Pancreas (tissue), 10 donors: Measurements from ENCODE around the gene IGF2. TPM values are rescaled to one million over a fixed set of nuclear protein-coding genes. Genes with fewer than 3 reads are reported as not detected.

Experiments used
- ATAC-seq, 4 donors: fragments of 200-7000 bp; cut with Tn5 transposase; one replicate each; pipeline versions ENCODE4 v1.8.0 to v1.9.1; 2020; ENCODE audit warnings: mild to moderate bottlenecking in 4 of 4, moderate library complexity in 4 of 4
- DNase-seq, 6 donors: peaks; one replicate each; pipeline ENCODE4 v3.0.0-alpha.2; 2020
- FAIRE-seq: peaks from 2 replicates; lab custom pipeline; 2012; peaks lifted over from hg19 to GRCh38; lab: Jason Lieb, UNC
- H3K27ac ChIP-seq, 4 donors: fragments of 200-600 bp; sonication (generic); 1 replicate in 3 of 4; 2 replicates in 1 of 4; pipeline versions ENCODE4 v1.5.0 to v1.8.0; 2020
- H3K27me3 ChIP-seq, 4 donors: fragments of 200-600 bp; one replicate each; pipeline ENCODE4 v1.8.0; 2021
- H3K36me3 ChIP-seq, 3 donors: fragments of 200-600 bp; sonication (generic) in 1 of 3; one replicate each; pipeline versions ENCODE4 v1.5.0 to v1.8.0; 2020 to 2021
- H3K4me1 ChIP-seq, 3 donors: fragments of 200-600 bp; one replicate each; pipeline ENCODE4 v1.8.0; 2021
- H3K4me3 ChIP-seq, 4 donors: fragments of 200-600 bp; sonication (generic) in 2 of 4; one replicate each; pipeline versions ENCODE4 v1.5.0 to v1.8.0; 2020 to 2021
- H3K9me3 ChIP-seq, 4 donors: fragments of 200-600 bp; one replicate each; pipeline ENCODE4 v1.8.0; 2021
- CTCF ChIP-seq, 4 donors: fragments of 200-600 bp; sonication (generic) in 3 of 4; IDR thresholded peaks; one replicate each; pipeline versions ENCODE4 v1.5.0 to v1.8.0; 2021; ENCODE audit warnings: antibody characterized with exemption in 4 of 4
- WGBS, 2 donors: extraction: QIAGEN DNeasy Blood & Tissue Kit; methylation state at CpG; one replicate each; pipeline ENCODE4 v1.1.7; 2013; 5-methylcytosine and 5-hydroxymethylcytosine counted together
- intact Hi-C, 3 donors: fragments of 100-400 bp; cut with DNase I; formaldehyde crosslinking; loops; one replicate each; pipeline versions ENCODE4 v1.11.1 to v1.14.2; 2022
- polyA plus RNA-seq, 2 donors: library from polyadenylated mRNA; stranded (reverse); fragments of 200-250 nt; gene quantifications; one replicate each; pipeline ENCODE4 v1.2.3, GENCODE V29; 2013
- total RNA-seq, 6 donors: library from RNA; stranded (reverse); fragmentation: NEBNext Ultra II Directional in 4 of 6; extraction: Animal tissue kit (Norgen Biotek cat#: 25700) in 4 of 6; gene quantifications; one replicate each; pipeline versions ENCODE4 v1.2.1 to v1.2.4, GENCODE V29; 2021 to 2023
- donor health status: healthy with polysubstance abuse.
- donor health status: DM: no; HTN: no; CAD: no; lungs with moderate emphysema.
- donor health status: DM: no; HTN: no; CAD: no.
- donor health status: control.
- donor health status: control.
- donor health status: Bipolar disorder and iron deficiency.
- donor health status: DM: yes; HTN: yes; CAD: no.
- donor health status: DM: no; HTN: no; CAD: no.
- donor health status: DM: no; HTN: no; CAD: no.
- donor health status: DM: yes; HTN: yes; CAD: no.

The IGF2 gene
- total and polyA plus RNA-seq, 8 donors = 6.0 to 99.9 (median 21.5) TPM

GRCh38 chr11:2102132-2102882 lies 36.9 kb downstream of the IGF2 start:
- Histone ChIP-seq H3K4me3 (no peak overlapping the region), H3K9me3 (no peaks in the 10 kb centered on the region), H3K27ac (no peak overlapping the region), H3K4me1 (no peaks in the 10 kb centered on the region), H3K27me3 (no peaks in the 10 kb centered on the region), H3K36me3 (no peaks in the 10 kb centered on the region)
- 72 to 81% methylated on average over 8 of the region's 8 CpGs for WGBS, 2 donors
- DNase-seq (no peak), ATAC-seq (no peak), FAIRE-seq (no peak)
- intact Hi-C loops = no loop called here
- TF ChIP-seq CTCF (IDR thresholded peaks at IDR 0.05) = no peak

GRCh38 chr11:2101171-2101675 lies 38.0 kb downstream of the IGF2 start:
- ATAC-seq (no peak), FAIRE-seq (no peak)
- intact Hi-C loops = no loop called here

GRCh38 chr11:2100361-2101170 lies 38.6 kb downstream of the IGF2 start:
- Histone ChIP-seq H3K27me3 (no peaks in the 10 kb centered on the region), H3K4me1 (no peaks in the 10 kb centered on the region), H3K27ac (no peak overlapping the region), H3K9me3 (no peaks in the 10 kb centered on the region), H3K36me3 (no peaks in the 10 kb centered on the region), H3K4me3 (no peak overlapping the region)
- intact Hi-C loops = no loop called here
- ATAC-seq = peak; percentile 26 to 55 (median 36)
- DNase-seq = peak in 4 of 6 donors; percentile 38 to 71 (median 51)
- TF ChIP-seq CTCF (IDR thresholded peaks at IDR 0.05) = no peak
- WGBS, 2 donors = 65 to 67% methylated on average over 25 of the region's 25 CpGs
- FAIRE-seq = no peak

More at GRCh38 chr11:2101171-2101675, 38.0 kb downstream of the IGF2 start:
- H3K36me3 ChIP-seq = no peaks in the 10 kb centered on the region
- no peak overlapping the region for H3K27ac ChIP-seq
- no peaks in the 10 kb centered on the region for H3K27me3 ChIP-seq
- peak in 3 of 6 donors; percentile 17 to 51 (median 45) for DNase-seq
- H3K9me3 ChIP-seq = no peaks in the 10 kb centered on the region
- 84 to 85% methylated on average over 8 to 10 of the region's 10 CpGs for WGBS, 2 donors
- no peak for TF ChIP-seq CTCF (IDR thresholded peaks at IDR 0.05)
- H3K4me3 ChIP-seq = no peak overlapping the region
- H3K4me1 ChIP-seq = no peaks in the 10 kb centered on the region

DNA sequence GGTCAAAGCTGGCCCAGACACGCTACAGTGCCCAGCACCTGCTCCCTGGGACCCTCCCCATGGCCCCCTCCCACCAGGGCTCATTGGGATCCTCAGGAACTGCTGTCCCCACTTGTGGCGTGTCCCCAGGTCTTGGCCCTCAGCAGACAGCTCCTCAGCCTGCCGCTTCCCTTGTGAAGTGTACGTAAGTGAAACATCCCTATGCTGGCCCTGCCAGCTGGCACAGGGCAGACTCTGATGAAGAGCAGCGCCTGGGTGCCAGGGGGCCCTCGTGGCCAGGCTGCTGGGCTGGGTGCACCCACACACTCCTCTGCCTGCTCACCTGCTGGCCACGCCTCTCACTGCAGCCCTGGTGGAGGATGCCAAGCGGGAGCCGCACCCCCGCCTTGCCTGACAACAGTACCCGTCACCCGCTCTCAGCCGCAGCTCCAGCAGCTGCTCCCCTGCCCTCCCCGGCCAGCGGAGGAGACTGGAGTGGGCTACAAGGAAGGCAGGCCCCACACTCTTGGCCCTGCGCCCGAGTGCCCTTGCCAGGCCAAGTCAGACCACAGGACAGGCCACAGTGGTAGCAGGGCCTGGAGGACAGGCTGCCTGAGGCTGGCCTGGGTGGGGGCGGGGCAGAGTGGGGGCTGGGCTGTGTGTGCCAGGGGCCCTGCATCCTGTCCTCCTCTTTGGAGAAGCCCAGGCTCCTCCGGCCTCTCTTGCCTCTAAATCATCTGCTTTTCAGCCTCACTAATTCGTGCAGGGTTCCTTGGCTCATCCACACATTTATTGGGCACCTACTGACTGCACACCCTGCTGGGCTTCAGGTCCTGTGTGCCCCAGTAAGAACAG lies 39.5 kb downstream of the IGF2 start:
- WGBS, 2 donors = 54 to 58% methylated on average over 20 of the region's 20 CpGs
- no peaks in the 10 kb centered on the region for H3K36me3 ChIP-seq
- H3K9me3 ChIP-seq = no peaks in the 10 kb centered on the region
- H3K27ac ChIP-seq = no peak overlapping the region
- H3K4me1 ChIP-seq = no peaks in the 10 kb centered on the region
- peak; percentile 70 to 80 (median 76) for ATAC-seq
- FAIRE-seq = no peak
- no peaks in the 10 kb centered on the region for H3K27me3 ChIP-seq
- intact Hi-C loops = no loop called here
- no peak for TF ChIP-seq CTCF (IDR thresholded peaks at IDR 0.05)
- H3K4me3 ChIP-seq = no peak overlapping the region
- DNase-seq = peak in 5 of 6 donors; percentile 49 to 86 (median 62)
